SK-MEL-5 (cell line): ENCODE results near the gene MAP3K13. TPM values are rescaled to one million over a fixed set of nuclear protein-coding genes. Genes with fewer than 3 reads are reported as not detected.

Source experiments
- DNase-seq: peaks from one replicate; pipeline ENCODE4 v3.0.0-alpha.2; 2016; ENCODE audit warnings: low read depth, low spot score
- in situ Hi-C: cut with HindIII; loops from 2 replicates; pipeline ENCODE4 v1.10.0; 2016; ENCODE audit warnings: low sequenced_read_pairs, high pct_unique_total_duplicates, low pct_unique_long_range_greater_than_20kb
- polyA plus RNA-seq, 2 experiments: library from polyadenylated mRNA; depleted of rRNA; stranded (reverse); fragments of >200 nt; gene quantifications; 2 replicates each; pipeline ENCODE4 v1.2.3, GENCODE V29; 2015
- total RNA-seq: library from RNA; depleted of rRNA; stranded (reverse); fragments of >200 nt; shearing (Covaris generic); gene quantifications from 2 replicates; pipeline ENCODE4 v1.2.3, GENCODE V29; 2014; rRNA removed

Gene MAP3K13
- total RNA-seq: 26.2 and 33.7 TPM in 2 replicates
- 24.8 and 29.9 TPM in 2 replicates for polyA plus RNA-seq (2015; cell fraction: cytosol; rRNA removed)
- 5.5 and 5.7 TPM in 2 replicates for polyA plus RNA-seq (2015; cell fraction: nucleus; rRNA removed)

- in situ Hi-C loops: no loop called here
These were observed at the start of gene MAP3K13 for GRCh38 chr3:185362850-185363661. Gene MAP3K13, plus strand, starts transcription at chr3:185363136. Its CDS starts 65,446 bp downstream, at chr3:185428582.

GRCh38 chr3:185313693-185314246 lies 49.2 kb upstream of the MAP3K13 start:
- in situ Hi-C loops: no loop called here
- DNase-seq: no peak

More at GRCh38 chr3:185362850-185363661, at the start of gene MAP3K13:
- DNase-seq: peak; percentile 76

- DNase-seq: peak; percentile 44
- in situ Hi-C loops: no loop called here
These were observed 46.1 kb upstream of the MAP3K13 start for GRCh38 chr3:185316740-185317412.

- in situ Hi-C loops: no loop called here
- no peak for DNase-seq
These were observed 45.3 kb upstream of the MAP3K13 start for GRCh38 chr3:185317674-185318073.

- in situ Hi-C loops: no loop called here
- peak; percentile 92 for DNase-seq
These were observed 44.8 kb upstream of the MAP3K13 start for GRCh38 chr3:185318141-185318540.

- in situ Hi-C loops: no loop called here
- no peak for DNase-seq
These were observed 43.1 kb upstream of the MAP3K13 start for GRCh38 chr3:185319801-185320200.

GRCh38 chr3:185320949-185321348 lies 42.0 kb upstream of the MAP3K13 start:
- no peak for DNase-seq
- in situ Hi-C loops: no loop called here

- DNase-seq: no peak
- in situ Hi-C loops: no loop called here
These were observed 40.7 kb upstream of the MAP3K13 start for GRCh38 chr3:185322101-185322719.

GRCh38 chr3:185325946-185326791 lies 36.8 kb upstream of the MAP3K13 start:
- no peak for DNase-seq
- in situ Hi-C loops: no loop called here

- DNase-seq: no peak
- in situ Hi-C loops: no loop called here
These were observed 35.9 kb upstream of the MAP3K13 start for GRCh38 chr3:185327062-185327461.

- in situ Hi-C loops: no loop called here
- DNase-seq: no peak
These were observed 34.5 kb upstream of the MAP3K13 start for GRCh38 chr3:185328324-185329004.

- in situ Hi-C loops: no loop called here
- DNase-seq: no peak
These were observed 32.7 kb upstream of the MAP3K13 start for GRCh38 chr3:185330238-185330637.

- in situ Hi-C loops: no loop called here
- DNase-seq: no peak
These were observed 32.3 kb upstream of the MAP3K13 start for GRCh38 chr3:185330644-185331043.

- DNase-seq: peak; percentile 79
- in situ Hi-C loops: no loop called here
These were observed 30.8 kb upstream of the MAP3K13 start for GRCh38 chr3:185332026-185332735.

- peak; percentile 15 for DNase-seq
- in situ Hi-C loops: no loop called here
These were observed 27.1 kb upstream of the MAP3K13 start for GRCh38 chr3:185335799-185336198.

- in situ Hi-C loops: no loop called here
- no peak for DNase-seq
These were observed 25.6 kb upstream of the MAP3K13 start for GRCh38 chr3:185337231-185337816.
